Keratinocyte (primary cell): ENCODE data around the gene ZNF488. TPM values are rescaled to one million over a fixed set of nuclear protein-coding genes. Genes with fewer than 3 reads are reported as not detected.

ENCODE experiments used
- DNase-seq: peaks from one replicate; pipeline ENCODE4 v3.0.0-alpha.2; 2011; ENCODE audit warnings: low read depth, missing footprints, low spot score
- FAIRE-seq: peaks from 2 replicates; lab custom pipeline; 2011; peaks lifted over from hg19 to GRCh38; lab: Jason Lieb, UNC
- H2AFZ ChIP-seq: 2 replicates; pipeline ENCODE4 v1.6.0; 2012; ENCODE audit warnings: low read length, control low read depth, inconsistent platforms; ENCODE audit not compliant: control insufficient read depth
- H3K27ac ChIP-seq: 2 replicates; pipeline ENCODE4 v1.5.1; 2011; ENCODE audit warnings: low read length; ENCODE audit not compliant: control insufficient read depth, insufficient read depth
- H3K27me3 ChIP-seq: 3 replicates; pipeline ENCODE4 v1.6.0; 2011; ENCODE audit warnings: low read length; ENCODE audit not compliant: control insufficient read depth, insufficient read depth; ENCODE audit errors: extremely low read depth
- H3K36me3 ChIP-seq, 2 experiments: 2 replicates in 1 of 2; 3 replicates in 1 of 2; pipeline ENCODE4 v1.5.1; 2011; ENCODE audit warnings: low read length in 2 of 2, mild to moderate bottlenecking in 1 of 2; ENCODE audit not compliant: control insufficient read depth in 2 of 2, insufficient read depth in 2 of 2; ENCODE audit errors: extremely low read depth in 1 of 2
- H3K4me1 ChIP-seq: 3 replicates; pipeline ENCODE4 v1.5.1; 2011; ENCODE audit warnings: low read length; ENCODE audit not compliant: control insufficient read depth, insufficient read depth; ENCODE audit errors: extremely low read depth
- H3K4me2 ChIP-seq: 3 replicates; pipeline ENCODE4 v1.6.0; 2011; ENCODE audit warnings: low read depth, low read length; ENCODE audit not compliant: control insufficient read depth, insufficient read depth; ENCODE audit errors: extremely low read depth
- H3K4me3 ChIP-seq, 3 experiments: fragments of 200-600 bp in 1 of 3; sonication (generic) in 1 of 3; 2 replicates in 2 of 3; 3 replicates in 1 of 3; pipeline ENCODE4 v1.5.1; 2011 to 2016; ENCODE audit warnings: low read length in 3 of 3, mild to moderate bottlenecking in 3 of 3, control low read depth in 2 of 3, inconsistent platforms in 1 of 3, low read depth in 1 of 3, mixed read lengths in 1 of 3, mixed run types in 1 of 3, moderate library complexity in 1 of 3; ENCODE audit not compliant: control insufficient read depth in 2 of 3, insufficient read depth in 2 of 3; ENCODE audit errors: extremely low read depth in 1 of 3
- H3K79me2 ChIP-seq: 2 replicates; pipeline ENCODE4 v1.6.0; 2012; ENCODE audit warnings: low read length; ENCODE audit not compliant: control insufficient read depth, insufficient read depth
- H3K9ac ChIP-seq: 3 replicates; pipeline ENCODE4 v1.6.0; 2011; ENCODE audit warnings: low read length; ENCODE audit not compliant: control insufficient read depth, insufficient read depth; ENCODE audit errors: extremely low read depth
- H3K9me1 ChIP-seq: 3 replicates; pipeline ENCODE4 v1.6.0; 2011; ENCODE audit warnings: low read length; ENCODE audit not compliant: control insufficient read depth, insufficient read depth; ENCODE audit errors: extremely low read depth
- H3K9me3 ChIP-seq: 2 replicates; pipeline ENCODE4 v1.5.1; 2012; ENCODE audit warnings: low read depth, low read length; ENCODE audit not compliant: control insufficient read depth
- H4K20me1 ChIP-seq: 3 replicates; pipeline ENCODE4 v1.6.0; 2011; ENCODE audit warnings: low read length; ENCODE audit not compliant: control insufficient read depth, insufficient read depth; ENCODE audit errors: extremely low read depth
- EZH2 ChIP-seq: IDR thresholded peaks from one replicate; pipeline ENCODE4 v1.6.1; 2012; ENCODE audit warnings: inconsistent platforms, mild to moderate bottlenecking, low read length, moderate library complexity
- dilution Hi-C: fragments of 300-500 bp; cut with MboI; formaldehyde crosslinking; loops from one replicate; pipeline ENCODE4 v1.7.0; 2020; ENCODE audit warnings: low sequenced_read_pairs; ENCODE audit not compliant: extremely low pct_ligation_motif_present
- polyA plus RNA-seq, 5 experiments: library from polyadenylated mRNA; depleted of rRNA in 3 of 5; stranded (reverse) in 3 of 5; stranded (forward) in 1 of 5; unstranded in 1 of 5; fragments of >200 nt; gene quantifications; 1 replicate in 1 of 5; 2 replicates in 3 of 5; 3 replicates in 1 of 5; pipeline versions ENCODE4 v1.2.1 to v1.2.3, GENCODE V29; 2011 to 2012; ENCODE audit warnings: missing spikeins in 2 of 5, low read depth in 1 of 5, low replicate concordance in 1 of 5
- TF ChIP-seq, protein P1 (sequence below), 3 experiments: IDR thresholded peaks in 1 of 3; conservative IDR thresholded peaks in 1 of 3; optimal IDR thresholded peaks in 1 of 3; 2 replicates in 2 of 3; 3 replicates in 1 of 3; pipeline versions ENCODE3 to v1.5.1; 2011; ENCODE audit warnings: low read length in 3 of 3, mild to moderate bottlenecking in 3 of 3, moderate library complexity in 2 of 3, control low read depth in 1 of 3, inconsistent platforms in 1 of 3; ENCODE audit not compliant: insufficient read depth in 2 of 3; ENCODE audit errors: extremely low read depth in 1 of 3

Gene ZNF488
- polyA plus RNA-seq, 1 donor (not counting 4 experiments of a cell fraction or from before 2014, with no cell fraction given): 1.2 TPM

GRCh38 chr10:47415520-47416304, 31.6 kb upstream of the ZNF488 start:
- Histone ChIP-seq H3K27ac (no peak overlapping the region), H3K4me3 (no peak overlapping the region), H2AFZ (no peak overlapping the region), H3K4me2 (no peak overlapping the region), H4K20me1 (no peaks in the 10 kb centered on the region), H3K9me1 (no peaks in the 10 kb centered on the region), H3K27me3 (no peaks in the 10 kb centered on the region), H3K9me3 (no peaks in the 10 kb centered on the region), H3K9ac (no peak overlapping the region), H3K79me2 (no peaks in the 10 kb centered on the region), H3K4me1 (no peaks in the 10 kb centered on the region), H3K36me3 (no peaks in the 10 kb centered on the region)
- DNase-seq: no peak
- dilution Hi-C loops: no loop called here
- TF ChIP-seq, protein P1, sequence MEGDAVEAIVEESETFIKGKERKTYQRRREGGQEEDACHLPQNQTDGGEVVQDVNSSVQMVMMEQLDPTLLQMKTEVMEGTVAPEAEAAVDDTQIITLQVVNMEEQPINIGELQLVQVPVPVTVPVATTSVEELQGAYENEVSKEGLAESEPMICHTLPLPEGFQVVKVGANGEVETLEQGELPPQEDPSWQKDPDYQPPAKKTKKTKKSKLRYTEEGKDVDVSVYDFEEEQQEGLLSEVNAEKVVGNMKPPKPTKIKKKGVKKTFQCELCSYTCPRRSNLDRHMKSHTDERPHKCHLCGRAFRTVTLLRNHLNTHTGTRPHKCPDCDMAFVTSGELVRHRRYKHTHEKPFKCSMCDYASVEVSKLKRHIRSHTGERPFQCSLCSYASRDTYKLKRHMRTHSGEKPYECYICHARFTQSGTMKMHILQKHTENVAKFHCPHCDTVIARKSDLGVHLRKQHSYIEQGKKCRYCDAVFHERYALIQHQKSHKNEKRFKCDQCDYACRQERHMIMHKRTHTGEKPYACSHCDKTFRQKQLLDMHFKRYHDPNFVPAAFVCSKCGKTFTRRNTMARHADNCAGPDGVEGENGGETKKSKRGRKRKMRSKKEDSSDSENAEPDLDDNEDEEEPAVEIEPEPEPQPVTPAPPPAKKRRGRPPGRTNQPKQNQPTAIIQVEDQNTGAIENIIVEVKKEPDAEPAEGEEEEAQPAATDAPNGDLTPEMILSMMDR (optimal IDR thresholded peaks at IDR 0.05 in 1 of 3, IDR thresholded peaks at IDR 0.05 in 1 of 3, conservative IDR thresholded peaks at IDR 0.05 in 1 of 3; ENCODE audit: extremely low read depth in 1 of 3, insufficient read depth in 2 of 3, low read length in 3 of 3): no peak
- no peak for TF ChIP-seq EZH2
- no peak for FAIRE-seq

- H3K4me1 ChIP-seq: no peaks in the 10 kb centered on the region
- TF ChIP-seq EZH2: no peak
- TF ChIP-seq, protein P1 (optimal IDR thresholded peaks at IDR 0.05 in 1 of 3, IDR thresholded peaks at IDR 0.05 in 1 of 3, conservative IDR thresholded peaks at IDR 0.05 in 1 of 3; ENCODE audit: extremely low read depth in 1 of 3, insufficient read depth in 2 of 3, low read length in 3 of 3): no peak
- no peaks in the 10 kb centered on the region for H3K9me1 ChIP-seq
- no peaks in the 10 kb centered on the region for H4K20me1 ChIP-seq
- H3K9me3 ChIP-seq: no peaks in the 10 kb centered on the region
- H3K36me3 ChIP-seq: no peaks in the 10 kb centered on the region
- H3K79me2 ChIP-seq: no peaks in the 10 kb centered on the region
- H2AFZ ChIP-seq: no peak overlapping the region
- no peak overlapping the region for H3K9ac ChIP-seq
- H3K27ac ChIP-seq: no peak overlapping the region
- dilution Hi-C loops: no loop called here
- H3K4me3 ChIP-seq: no peak overlapping the region
- no peaks in the 10 kb centered on the region for H3K27me3 ChIP-seq
- FAIRE-seq (no peak), DNase-seq (no peak)
- H3K4me2 ChIP-seq: no peak overlapping the region
These were observed 30.8 kb upstream of the ZNF488 start for GRCh38 chr10:47414752-47415519.
